GM21381 (cell line): ENCODE results near the gene EEA1.
A peak's percentile ranks its signal among the peaks of the same experiment; 100 is the strongest.
"Not testable (repeated sequence)": the region's sequence is repeated elsewhere in the genome, so short reads cannot be mapped to it uniquely, and the experiment has no call there.

Source experiments
- ATAC-seq: cut with Tn5 transposase; IDR thresholded peaks from one replicate; pipeline ENCODE4 v1.9.1; 2021; ENCODE audit warnings: mild to moderate bottlenecking, moderate library complexity; ENCODE audit not compliant: unreplicated experiment

EEA1 gene

DNA sequence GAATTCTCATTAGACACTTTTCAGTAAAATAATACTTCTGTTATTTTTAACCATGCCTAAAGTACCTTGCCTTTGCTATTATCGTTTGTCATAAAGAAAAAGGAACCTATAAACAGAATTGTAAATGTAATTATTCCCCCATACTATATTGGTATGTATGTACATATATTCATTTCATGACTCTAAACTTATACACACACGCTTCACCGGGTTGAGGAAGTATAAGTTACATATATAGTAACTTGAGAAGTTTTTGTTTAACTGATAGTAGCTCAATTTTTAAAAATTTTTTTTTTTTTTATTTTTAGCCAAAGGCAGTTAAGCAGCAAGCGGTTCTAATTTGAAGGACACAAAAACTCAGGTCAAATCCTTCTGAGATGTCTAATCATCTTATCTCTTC is 118.7 kb downstream of the EEA1 start:
- peak; percentile 73 for ATAC-seq

DNA sequence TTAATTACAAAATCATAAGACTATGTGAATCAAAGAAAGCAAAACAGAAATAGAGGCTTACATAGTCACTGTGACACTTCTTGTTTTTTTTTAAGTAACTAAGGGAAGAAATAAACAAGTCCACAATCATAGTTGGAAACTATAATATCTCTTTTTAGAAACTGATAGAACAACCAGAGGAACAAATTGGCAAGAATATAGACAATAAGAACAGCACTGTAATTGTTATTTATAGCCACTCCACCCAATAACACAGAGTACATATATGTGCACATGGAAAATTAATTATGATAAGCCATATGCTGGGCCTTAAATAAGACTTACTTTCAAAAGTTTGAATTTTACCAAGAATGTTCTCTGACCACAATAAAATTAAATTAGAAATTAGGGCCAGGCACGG is 125.2 kb downstream of the EEA1 start:
- no peak for ATAC-seq

DNA sequence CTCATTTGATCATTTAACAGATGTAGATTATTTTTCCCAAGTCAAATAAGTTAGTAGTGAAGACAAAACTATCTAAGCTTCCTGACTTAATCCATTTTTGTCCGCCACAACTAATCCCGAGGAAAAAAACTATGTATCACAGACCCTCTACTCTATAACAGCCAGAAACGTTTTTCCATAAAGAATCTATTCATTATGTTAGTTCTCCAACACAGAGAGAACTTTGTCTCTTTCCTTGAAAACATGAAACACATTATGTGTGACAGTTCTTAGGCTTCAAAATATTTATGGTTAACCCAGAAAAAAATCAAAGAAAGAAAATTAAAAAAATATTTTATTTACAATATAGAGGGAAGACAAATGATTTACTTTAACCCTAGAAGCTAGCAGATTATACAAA is 126.2 kb downstream of the EEA1 start:
- ATAC-seq, result no peak

DNA sequence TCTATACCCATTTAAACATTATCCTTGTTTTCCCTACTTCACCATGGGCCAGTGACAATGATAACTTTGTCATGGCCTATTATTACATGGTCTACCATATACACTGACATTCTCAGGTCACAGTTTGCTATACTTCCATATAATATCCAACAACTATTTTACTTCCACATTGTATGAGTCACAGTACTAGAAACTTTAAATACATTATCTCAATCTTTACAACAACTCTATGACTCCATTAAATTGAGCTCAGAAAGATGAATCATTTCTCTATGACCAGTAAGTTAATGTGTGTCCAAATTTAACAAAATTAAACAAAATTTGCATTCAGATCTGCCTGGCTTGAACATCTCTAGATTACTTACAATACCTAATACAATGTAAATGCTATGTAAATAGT is 132.4 kb downstream of the EEA1 start:
- no peak for ATAC-seq

DNA sequence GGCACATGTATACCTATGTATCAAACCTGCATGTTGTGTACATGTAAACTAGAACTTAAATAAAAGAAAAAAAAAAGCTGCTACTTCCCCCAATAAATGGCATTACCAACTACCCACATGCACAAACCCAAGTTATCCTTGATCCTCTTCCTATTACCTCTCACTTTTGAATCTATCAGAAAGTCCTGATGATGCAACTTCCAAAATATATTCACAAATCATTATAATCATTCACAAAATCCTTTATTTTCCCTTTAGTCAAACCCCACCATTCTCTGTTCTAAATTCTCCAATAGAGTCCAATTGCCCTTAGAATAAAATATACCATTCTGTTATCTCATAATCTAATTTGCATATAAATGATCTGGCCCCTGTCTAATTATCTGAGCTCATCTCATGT is 134.3 kb downstream of the EEA1 start:
- ATAC-seq, result no peak

DNA sequence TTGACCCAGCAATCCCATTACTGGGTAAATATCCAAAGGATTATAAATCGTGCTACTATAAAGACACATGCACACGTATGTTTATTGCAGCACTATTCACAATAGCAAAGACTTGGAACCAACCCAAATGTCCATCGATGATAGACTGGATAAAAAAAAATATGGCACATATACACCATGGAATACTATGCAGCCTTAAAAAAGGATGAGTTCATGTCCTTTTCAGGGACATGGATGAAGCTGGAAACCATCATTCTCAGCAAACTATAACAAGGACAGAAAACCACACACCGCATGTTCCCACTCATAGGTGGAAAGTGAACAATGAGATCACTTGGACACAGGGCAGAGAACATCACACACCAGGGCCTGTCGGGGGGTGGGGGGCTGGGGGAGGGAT is 134.7 kb downstream of the EEA1 start:
- ATAC-seq, result not testable (repeated sequence)

DNA sequence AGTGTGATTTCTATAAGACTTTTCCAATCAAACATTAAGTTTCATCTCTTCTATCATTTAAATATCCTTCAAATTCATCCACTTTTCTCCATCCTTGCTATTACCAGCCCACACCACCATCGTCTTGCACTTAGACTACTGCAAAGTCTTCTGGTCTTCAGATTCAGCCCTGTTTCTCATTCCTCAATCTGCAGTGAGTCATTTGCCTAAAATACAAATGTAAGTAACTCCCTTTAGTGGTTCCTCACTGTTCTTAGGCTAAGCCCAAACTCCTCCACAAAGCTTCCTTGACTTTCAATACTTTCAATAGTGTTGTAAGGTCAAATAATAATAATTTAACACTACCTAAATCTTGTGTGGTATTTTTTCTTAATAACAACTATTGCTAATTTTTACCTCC is 143.1 kb downstream of the EEA1 start:
- ATAC-seq, result no peak

DNA sequence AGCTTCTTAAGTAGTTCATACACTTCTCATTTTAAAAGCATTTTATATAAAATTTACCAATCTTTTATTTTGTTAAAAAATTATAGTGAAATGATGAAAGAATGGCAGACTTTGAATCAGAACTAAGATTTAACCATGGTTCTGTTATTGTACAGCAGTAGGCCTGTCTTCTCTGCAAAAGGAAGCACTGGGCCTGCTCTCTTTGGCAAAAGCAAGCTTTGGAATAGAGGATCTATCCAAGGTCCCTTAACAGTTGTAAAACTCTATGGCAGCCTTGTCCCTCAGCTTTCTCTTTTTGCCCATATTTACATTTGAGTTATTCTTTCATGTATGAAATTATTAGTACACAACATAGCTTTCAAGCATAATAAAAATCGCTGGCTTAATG is 143.5 kb downstream of the EEA1 start:
- no peak for ATAC-seq

DNA sequence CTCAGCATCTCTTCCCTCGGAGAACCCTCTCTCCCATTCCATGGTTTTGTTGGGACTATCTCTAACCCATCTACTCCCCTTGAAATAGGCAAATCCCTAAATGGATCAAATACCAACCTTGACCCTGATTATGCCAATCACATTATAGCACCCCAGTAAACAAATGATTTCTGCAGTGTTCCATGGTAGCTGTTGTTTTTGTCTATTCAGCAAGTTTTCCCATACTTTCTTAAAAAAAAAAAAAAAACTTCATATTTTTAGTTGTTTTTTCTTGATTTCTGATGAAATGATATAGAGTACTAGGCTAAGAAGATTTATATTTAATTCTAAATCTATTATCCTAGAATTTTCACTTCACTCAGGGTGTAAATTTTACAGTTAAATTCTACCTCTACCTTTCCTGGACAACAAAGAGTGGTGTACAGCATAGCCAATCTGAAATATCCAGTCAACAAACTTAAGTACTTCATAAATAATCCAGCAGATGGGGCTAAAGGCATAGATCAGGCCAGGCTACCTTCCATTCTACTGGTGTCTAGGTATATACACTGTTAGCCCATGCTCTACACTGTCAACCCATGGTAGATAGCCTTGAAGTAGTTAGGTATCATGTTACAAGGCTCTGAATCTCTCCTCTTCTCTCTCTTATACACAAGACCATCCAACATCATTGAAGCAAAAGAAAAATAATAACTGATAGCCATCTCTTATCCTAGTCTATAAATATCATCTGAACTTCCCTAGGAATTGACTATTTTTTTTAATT is 144.1 kb downstream of the EEA1 start:
- ATAC-seq, result peak; percentile 96

DNA sequence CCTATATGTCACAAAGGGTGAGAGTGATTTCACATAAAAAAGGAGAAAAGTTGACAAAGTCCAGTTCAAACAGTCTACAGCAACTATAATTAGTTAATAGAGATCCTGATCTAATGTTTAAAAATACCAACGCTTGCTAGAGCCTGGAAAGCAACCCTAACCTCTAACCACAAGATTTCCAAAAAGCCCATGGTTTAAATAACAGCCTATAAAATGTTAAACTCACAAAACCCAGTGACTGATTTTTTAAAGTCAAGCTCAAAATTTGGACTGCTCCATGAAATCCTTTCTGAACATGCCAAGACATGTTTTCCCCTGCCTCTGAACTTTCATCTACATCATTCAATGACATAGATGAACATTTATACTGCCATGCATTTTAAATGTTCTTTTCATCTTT is 144.7 kb downstream of the EEA1 start:
- ATAC-seq, result no peak

DNA sequence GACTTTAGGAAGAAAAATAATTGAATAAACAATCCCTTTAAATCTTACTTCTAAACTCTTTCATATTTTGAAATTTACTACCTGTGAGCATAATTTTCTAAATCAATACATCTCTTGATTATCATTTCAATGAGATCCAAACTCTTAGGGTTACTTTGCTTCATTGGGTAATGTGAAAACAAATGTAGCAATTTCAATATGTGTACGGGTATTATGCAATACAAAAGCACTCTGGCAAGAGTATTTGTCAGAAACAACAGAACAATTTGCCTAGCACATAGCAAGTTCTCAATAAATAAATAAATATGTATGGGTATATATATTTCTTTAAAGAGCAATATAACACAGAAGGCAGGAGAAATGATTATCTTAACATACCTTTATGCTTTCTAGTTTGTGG is 149.2 kb downstream of the EEA1 start:
- no peak for ATAC-seq

DNA sequence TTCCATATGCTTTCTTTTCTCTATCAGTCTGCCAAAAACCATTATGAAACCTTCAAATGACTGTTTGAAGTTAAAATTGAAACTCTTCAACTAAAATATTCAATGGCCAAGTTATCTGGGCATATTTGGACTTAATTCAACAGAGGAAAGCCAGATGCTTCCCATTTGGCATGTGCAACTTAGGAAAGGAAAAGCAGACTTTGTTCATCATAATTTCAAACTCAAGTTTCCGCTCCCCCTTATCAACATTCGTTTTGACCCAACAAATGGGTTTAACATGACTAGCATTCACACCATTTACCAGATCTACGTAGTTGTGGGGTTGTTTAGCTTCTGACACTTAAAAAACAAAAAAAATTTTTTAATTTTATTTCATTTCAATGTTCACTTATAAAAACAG is 150.6 kb downstream of the EEA1 start:
- ATAC-seq, result no peak

DNA sequence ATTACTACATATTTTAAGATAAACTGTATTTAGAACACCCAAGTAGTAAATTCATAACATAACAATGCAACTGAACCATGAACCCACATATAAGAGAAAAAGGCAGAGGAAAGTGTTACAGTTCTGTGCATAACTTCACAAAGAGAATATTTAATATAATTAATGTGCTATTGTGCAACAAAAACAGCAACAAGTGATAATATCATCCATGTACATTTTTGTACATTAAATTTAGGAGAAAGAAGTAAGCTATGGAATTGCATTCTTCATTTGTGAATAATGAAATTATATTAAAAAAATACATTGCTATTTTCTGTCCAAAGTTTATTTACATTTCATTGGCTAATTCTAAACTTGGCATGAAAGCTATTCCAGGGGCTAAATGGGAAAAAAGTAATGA is 153.7 kb downstream of the EEA1 start:
- ATAC-seq, result no peak

DNA sequence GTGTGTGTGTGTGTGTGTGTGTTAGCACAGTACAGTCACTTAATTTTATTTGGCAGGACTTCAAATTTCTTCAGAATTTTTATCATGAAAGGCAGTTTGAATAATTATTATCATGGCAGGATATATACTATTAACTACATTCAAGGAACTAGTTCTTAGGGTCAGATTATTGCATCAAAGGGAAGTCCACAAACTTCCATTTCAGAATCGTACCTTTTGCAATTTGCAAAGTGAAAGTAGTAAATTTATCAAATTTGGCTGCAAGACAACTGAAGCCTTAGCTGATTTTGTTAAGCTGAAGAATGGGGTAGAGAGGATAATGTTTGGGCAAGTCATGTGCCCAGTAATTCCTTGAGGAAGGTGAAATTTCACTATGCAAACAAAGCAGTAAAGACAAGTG is 158.1 kb downstream of the EEA1 start:
- no peak for ATAC-seq

DNA sequence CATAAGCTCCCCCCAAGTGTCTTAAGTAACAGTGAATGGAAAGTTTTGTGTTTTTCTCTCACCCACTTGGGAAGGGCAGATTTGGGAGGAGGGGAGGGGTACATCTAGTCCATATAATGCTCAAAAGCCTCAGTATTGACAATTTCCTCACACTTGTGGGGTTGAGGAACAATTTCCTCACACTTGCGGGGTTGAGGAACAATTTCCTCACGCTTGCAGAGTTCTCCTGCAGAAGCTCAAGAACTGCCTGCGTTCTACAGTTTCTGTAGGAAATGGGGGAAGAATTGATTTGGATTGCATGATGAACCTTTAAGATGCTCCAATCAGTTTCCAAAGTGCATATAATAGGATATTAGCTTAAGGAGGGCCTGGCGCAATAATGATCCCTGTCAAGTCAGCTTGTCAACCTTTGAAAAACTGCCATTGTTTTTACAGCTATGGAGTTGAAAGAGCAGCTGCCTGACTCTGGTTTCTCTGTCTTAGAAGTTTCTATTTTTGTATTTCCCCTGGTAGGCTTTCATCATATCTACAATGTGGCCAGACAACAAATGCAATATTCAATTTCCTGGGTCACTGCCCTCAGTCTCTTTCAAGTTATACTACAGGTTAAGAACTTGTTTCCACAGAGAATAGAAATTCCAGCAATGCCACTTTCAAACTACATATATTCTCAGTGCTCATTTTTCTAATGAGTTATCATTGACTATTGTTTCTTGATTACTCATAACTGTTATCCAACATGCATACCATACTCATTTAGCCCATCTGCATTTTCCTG is 159.8 kb downstream of the EEA1 start:
- peak; percentile 89 for ATAC-seq

DNA sequence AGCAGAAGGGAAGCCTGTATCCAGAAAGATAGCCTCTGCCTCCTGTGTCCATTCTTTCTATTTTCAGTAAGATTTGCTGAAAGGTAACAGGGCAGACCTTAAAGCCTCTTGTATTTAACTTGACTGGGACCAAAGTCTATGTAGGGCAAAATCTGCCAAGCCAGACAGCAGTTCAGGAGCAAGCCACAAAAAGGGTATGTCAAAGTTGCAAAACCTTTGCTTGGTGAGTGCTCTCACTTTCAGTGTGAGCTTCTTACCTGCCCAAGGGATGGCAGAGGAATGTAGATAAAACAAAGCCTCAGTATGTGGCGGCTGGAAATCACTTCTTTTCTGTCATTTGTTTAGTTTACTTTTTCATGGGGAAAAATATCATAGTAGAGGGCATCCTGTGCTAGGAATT is 163.2 kb downstream of the EEA1 start:
- ATAC-seq, result no peak

DNA sequence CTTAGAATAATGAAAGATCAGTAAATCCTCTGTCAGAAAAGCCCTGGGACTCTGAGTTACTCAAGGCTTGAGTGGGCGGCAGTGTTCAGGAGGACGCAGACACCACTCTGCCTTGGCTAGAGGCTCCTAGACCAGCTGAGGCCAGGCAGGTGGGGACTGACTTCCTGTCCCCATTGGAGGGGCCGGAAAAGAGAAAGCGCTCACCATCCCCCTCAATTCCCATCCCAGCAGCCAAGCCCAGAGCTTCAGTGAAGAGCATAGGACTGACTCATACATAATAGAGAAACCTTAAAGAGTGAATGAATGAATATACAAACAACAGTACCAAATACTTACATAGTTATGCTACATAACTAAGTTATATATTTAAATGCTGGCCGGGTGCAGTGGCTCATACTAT is 164.3 kb downstream of the EEA1 start:
- ATAC-seq, result no peak

DNA sequence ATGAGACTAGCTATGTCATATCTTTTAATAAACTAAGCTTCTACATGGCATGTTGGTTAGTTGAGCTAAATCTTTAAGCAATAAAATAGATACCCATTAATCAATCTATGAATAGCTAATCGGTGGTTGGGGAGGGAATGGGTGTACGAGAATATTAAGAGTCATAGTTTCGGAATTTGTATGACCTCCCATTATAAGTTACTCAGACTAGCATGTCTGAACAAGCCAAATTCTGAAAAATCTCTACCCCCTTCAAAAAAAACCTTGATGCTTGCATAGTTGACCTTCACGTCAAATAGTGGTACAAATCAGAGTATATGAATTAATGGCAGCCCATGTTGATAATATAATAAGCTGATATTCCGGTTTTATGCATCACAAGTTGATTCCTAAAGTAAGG is 166.3 kb downstream of the EEA1 start:
- no peak for ATAC-seq

DNA sequence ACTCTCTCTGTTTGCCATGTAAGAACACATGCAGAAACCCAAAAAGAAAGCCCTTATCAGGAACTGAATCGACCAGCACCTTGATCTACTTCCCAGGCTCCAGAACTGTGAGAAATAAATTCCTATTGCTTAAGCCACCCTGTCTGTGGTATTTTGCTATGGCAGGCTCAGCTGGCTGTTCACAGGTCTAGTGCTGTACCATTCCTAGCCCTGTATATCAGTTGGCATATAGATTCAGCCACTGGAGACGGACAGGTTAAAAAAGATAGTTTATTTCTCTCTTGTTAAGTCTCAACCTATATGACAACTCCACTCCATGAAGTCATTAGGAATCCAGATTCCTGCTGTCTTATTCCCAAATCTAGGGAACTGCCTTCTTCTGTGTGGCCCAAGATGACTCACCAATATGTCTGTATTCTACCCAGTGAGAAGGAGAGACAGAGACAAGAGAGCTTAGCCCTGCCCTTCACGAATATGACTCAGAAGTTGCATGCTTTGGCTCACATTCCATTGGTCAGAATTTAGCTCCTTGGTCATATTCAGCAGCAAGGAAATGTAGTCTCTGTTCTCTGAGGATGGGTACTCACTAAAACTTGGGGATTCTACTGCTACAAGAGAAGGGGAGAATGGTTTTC is 169.3 kb downstream of the EEA1 start:
- ATAC-seq, result no peak

DNA sequence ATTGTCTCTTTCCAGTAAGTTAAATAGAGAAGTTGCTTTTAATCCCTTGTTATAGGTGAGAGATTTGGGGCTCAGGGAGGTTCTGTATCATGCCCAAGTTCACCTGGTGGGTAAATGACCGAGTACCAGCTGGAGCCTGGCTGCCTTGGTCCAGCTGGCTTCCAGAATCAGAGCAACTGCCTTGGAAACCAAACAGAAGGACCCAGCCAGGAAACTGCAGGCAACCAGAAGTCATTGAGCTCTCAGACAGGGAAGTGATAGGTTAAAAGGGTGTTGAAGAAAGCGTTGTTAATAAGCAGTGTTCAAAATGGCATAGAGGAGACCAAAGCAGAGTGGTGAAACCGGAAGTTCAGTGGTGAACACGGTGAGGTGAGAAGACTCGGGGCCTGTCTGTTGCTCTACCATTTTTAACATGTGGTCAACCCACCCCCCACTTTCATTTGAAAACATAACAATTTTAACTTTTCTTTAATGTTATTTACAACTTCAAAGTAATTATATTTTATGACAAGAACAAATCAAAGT is 171.4 kb downstream of the EEA1 start:
- ATAC-seq, result no peak

DNA sequence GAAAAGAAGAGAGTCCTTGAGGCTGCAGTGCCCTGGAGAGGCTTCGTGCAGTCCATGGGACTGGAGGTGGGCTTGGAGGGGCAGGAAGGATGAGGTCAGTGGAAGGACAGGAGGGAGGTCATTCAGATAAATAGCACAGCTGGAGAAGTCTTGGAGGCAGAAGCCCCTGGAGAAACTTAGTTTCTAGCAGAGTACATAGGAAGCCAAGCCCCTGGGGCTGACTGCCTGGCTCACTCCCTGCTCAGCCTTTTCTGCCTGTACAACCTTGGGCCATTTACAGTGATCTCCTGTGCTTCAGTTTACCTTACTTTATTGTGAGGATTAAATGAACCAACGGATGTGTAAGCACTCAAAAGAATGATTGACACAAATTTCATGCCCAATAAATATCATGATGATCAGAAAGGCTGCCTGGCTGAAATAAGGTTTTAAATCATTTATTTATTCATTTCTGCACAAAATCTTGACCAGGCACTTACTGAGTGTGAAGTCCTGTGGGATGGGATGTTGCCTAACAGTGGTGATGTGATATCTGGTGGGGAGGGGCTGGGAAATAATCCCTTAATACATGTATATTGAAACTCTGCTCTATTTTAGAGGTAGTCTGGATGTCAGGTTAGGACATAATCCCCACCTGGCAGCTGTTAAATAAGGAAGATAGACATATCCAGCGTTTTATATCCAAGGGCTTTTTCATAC is 172.0 kb downstream of the EEA1 start:
- no peak for ATAC-seq
